ENCODE results near the gene RC3H2.

GRCh38 chr9:122918310-122918709 is 13.2 kb upstream of the RC3H2 start:
- no peak for TF ChIP-seq CTCF (IDR thresholded peaks at IDR 0.05)
- no peak for TF ChIP-seq REST (IDR thresholded peaks at IDR 0.05; ENCODE audit: insufficient read depth in 1 of 2, low read depth in 2 of 2, low read length in 1 of 2)
- TF ChIP-seq TCF7L2 (IDR thresholded peaks at IDR 0.05; ENCODE audit: low read depth, low read length), result no peak

All from Panc1 (cell line).